HepG2 (cell line): ENCODE results near the gene MT1G. TPM values are rescaled to one million over a fixed set of nuclear protein-coding genes. Genes with fewer than 3 reads are reported as not detected.

Experiments used
- ATAC-seq: fragments of 200-7000 bp; cut with Tn5 transposase; 3 replicates; pipeline ENCODE4 v1.9.1; 2020; ENCODE audit warnings: mild to moderate bottlenecking, moderate library complexity
- BruUV-seq: library from RNA; stranded (reverse); fragments of 400-500 nt; replicated peaks from 2 replicates; lab custom pipeline; 2021; lab: Mats Ljungman, UMichigan
- CTCF ChIA-PET: fragments of 300-600 bp; formaldehyde crosslinking; extraction: SDS; loops from one replicate; lab custom pipeline; 2021; ENCODE audit warnings: low total read pairs, inconsistent platforms, low intra/inter-chr PET ratio; lab: Yijun Ruan, JAX
- POLR2A ChIA-PET: fragments of 350-600 bp; sonication (Branson Sonifier 250); formaldehyde crosslinking; loops from one replicate; lab custom pipeline; 2020; ENCODE audit warnings: antibody characterized with exemption, inconsistent platforms; lab: Yijun Ruan, JAX
- DNase-seq: peaks from one replicate; pipeline ENCODE4 v3.0.0-alpha.2; 2015; ENCODE audit warnings: low spot score
- FAIRE-seq: peaks from 3 replicates; lab custom pipeline; 2011; peaks lifted over from hg19 to GRCh38; lab: Jason Lieb, UNC
- H2AFZ ChIP-seq: one replicate; pipeline ENCODE4 v1.6.1; 2011; ENCODE audit warnings: low read length, inconsistent platforms
- H3K27ac ChIP-seq: fragments of 300-600 bp; 3 replicates; pipeline ENCODE4 v1.8.0; 2011; ENCODE audit warnings: mixed run types, mild to moderate bottlenecking, mixed read lengths, low read length, inconsistent platforms; ENCODE audit not compliant: insufficient read depth; ENCODE audit errors: extremely low read length
- H3K27me3 ChIP-seq, 2 experiments: fragments of 200-600 bp in 1 of 2; 2 replicates in 1 of 2; 3 replicates in 1 of 2; pipeline versions ENCODE4 v1.6.0 to v1.8.0; 2011; ENCODE audit warnings: low read length in 2 of 2, mild to moderate bottlenecking in 2 of 2, moderate library complexity in 2 of 2, inconsistent platforms in 1 of 2; ENCODE audit not compliant: insufficient read depth in 2 of 2, control insufficient read depth in 1 of 2
- H3K36me3 ChIP-seq, 2 experiments: fragments of 200-600 bp in 1 of 2; replicated peaks in 1 of 2; 2 replicates in 1 of 2; 3 replicates in 1 of 2; pipeline versions ENCODE4 v1.5.1 to v1.8.0; 2011; ENCODE audit warnings: low read length in 2 of 2, inconsistent platforms in 1 of 2; ENCODE audit not compliant: insufficient read depth in 2 of 2, control insufficient read depth in 1 of 2
- H3K4me1 ChIP-seq: 2 replicates; pipeline ENCODE4 v1.5.1; 2012; ENCODE audit warnings: low read length, inconsistent platforms; ENCODE audit not compliant: insufficient read depth
- H3K4me2 ChIP-seq: 2 replicates; pipeline ENCODE4 v1.6.0; 2011; ENCODE audit warnings: low read depth, low read length, inconsistent platforms
- H3K4me3 ChIP-seq, 3 experiments: fragments of 200-600 bp in 1 of 3; sonication (generic), shearing (Covaris generic) in 1 of 3; replicated peaks in 1 of 3; 2 replicates each; pipeline ENCODE4 v1.5.1; 2011 to 2016; ENCODE audit warnings: low read length in 3 of 3, inconsistent platforms in 2 of 3, low read depth in 2 of 3, mild to moderate bottlenecking in 2 of 3, control low read depth in 1 of 3, mixed read lengths in 1 of 3; ENCODE audit not compliant: insufficient read depth in 1 of 3
- H3K79me2 ChIP-seq: one replicate; pipeline ENCODE4 v1.6.1; 2011; ENCODE audit warnings: low read length, inconsistent platforms; ENCODE audit not compliant: insufficient read depth
- H3K9ac ChIP-seq: 2 replicates; pipeline ENCODE4 v1.6.0; 2011; ENCODE audit warnings: mild to moderate bottlenecking, low read depth, low read length, inconsistent platforms; ENCODE audit not compliant: insufficient read depth
- H3K9me3 ChIP-seq: 2 replicates; pipeline ENCODE4 v1.5.1; 2012; ENCODE audit warnings: mild to moderate bottlenecking, low read length
- H4K20me1 ChIP-seq: 2 replicates; pipeline ENCODE4 v1.6.0; 2011; ENCODE audit warnings: inconsistent platforms, mild to moderate bottlenecking, low read length, moderate library complexity; ENCODE audit not compliant: insufficient read depth
- FLYWCH1 ChIP-seq: sonication (generic); formaldehyde crosslinking; IDR thresholded peaks from 2 replicates; pipeline ENCODE4 v1.8.1; 2023; ENCODE audit warnings: mild to moderate bottlenecking, missing genetic modification reagents
- HMGA1 ChIP-seq: sonication (generic); formaldehyde crosslinking; conservative IDR thresholded peaks from 2 replicates; pipeline ENCODE4 v1.4.0; 2020; ENCODE audit warnings: missing genetic modification reagents
- HNF4A ChIP-seq: sonication (generic); formaldehyde crosslinking; IDR thresholded peaks from 2 replicates; pipeline ENCODE4 v1.4.0; 2020; ENCODE audit warnings: missing genetic modification reagents
- JDP2 ChIP-seq: sonication (generic); formaldehyde crosslinking; IDR thresholded peaks from 2 replicates; pipeline ENCODE4 v1.8.1; 2022; ENCODE audit warnings: missing genetic modification reagents, borderline replicate concordance
- NFE2L1 ChIP-seq: sonication (generic); formaldehyde crosslinking; IDR thresholded peaks from 2 replicates; pipeline ENCODE4 v1.4.0; 2020; ENCODE audit warnings: missing genetic modification reagents, mild to moderate bottlenecking, borderline replicate concordance
- PLRG1 ChIP-seq: fragments of 450-650 bp; conservative IDR thresholded peaks from 2 replicates; pipeline ENCODE4 v1.6.1; 2016
- POLR2A ChIP-seq, 2 experiments: IDR thresholded peaks; 2 replicates each; pipeline ENCODE4 v1.6.1; 2011; ENCODE audit warnings: low read depth in 2 of 2, low read length in 2 of 2, mild to moderate bottlenecking in 1 of 2, moderate library complexity in 1 of 2; ENCODE audit not compliant: insufficient read depth in 1 of 2
- RBFOX2 ChIP-seq: fragments of 200-400 bp; formaldehyde crosslinking; IDR thresholded peaks from 2 replicates; pipeline ENCODE4 v1.6.1; 2017; ENCODE audit warnings: low read depth, mild to moderate bottlenecking, low read length
- REPIN1 ChIP-seq: sonication (generic); formaldehyde crosslinking; IDR thresholded peaks from 2 replicates; pipeline ENCODE4 v1.8.0; 2022; ENCODE audit warnings: missing genetic modification reagents, low read depth, mild to moderate bottlenecking, borderline replicate concordance
- SP2 ChIP-seq: sonication (generic); formaldehyde crosslinking; IDR thresholded peaks from 2 replicates; pipeline ENCODE4 v1.5.1; 2020; ENCODE audit warnings: mild to moderate bottlenecking, missing genetic modification reagents
- TBL1XR1 ChIP-seq: fragments of 150-350 bp; IDR thresholded peaks from 2 replicates; pipeline ENCODE4 v1.6.1; 2014; ENCODE audit warnings: borderline replicate concordance, low read length; ENCODE audit not compliant: partially characterized antibody
- TBX3 ChIP-seq: fragments of 450-650 bp; IDR thresholded peaks from 2 replicates; pipeline ENCODE4 v1.6.1; 2017; ENCODE audit warnings: antibody characterized with exemption, mild to moderate bottlenecking, inconsistent platforms, borderline replicate concordance
- ZBTB1 ChIP-seq: sonication (generic); formaldehyde crosslinking; IDR thresholded peaks from 2 replicates; pipeline ENCODE4 v1.4.0; 2020; ENCODE audit warnings: missing genetic modification reagents, borderline replicate concordance
- ZNF232 ChIP-seq: sonication (generic); formaldehyde crosslinking; IDR thresholded peaks from 2 replicates; pipeline ENCODE4 v1.4.0; 2020; ENCODE audit warnings: missing genetic modification reagents, borderline replicate concordance
- ZNF441 ChIP-seq: sonication (generic); formaldehyde crosslinking; IDR thresholded peaks from 2 replicates; pipeline ENCODE4 v1.7.0; 2021; ENCODE audit warnings: missing genetic modification reagents, borderline replicate concordance
- ZNF451 ChIP-seq: sonication (generic); formaldehyde crosslinking; IDR thresholded peaks from 2 replicates; pipeline ENCODE4 v1.5.0; 2020; ENCODE audit warnings: mild to moderate bottlenecking, missing genetic modification reagents
- ZNF7 ChIP-seq: IDR thresholded peaks from 2 replicates; pipeline ENCODE4 v1.6.1; 2016; ENCODE audit warnings: missing biosample characterization, missing genetic modification reagents
- ZNF776 ChIP-seq: sonication (generic); formaldehyde crosslinking; IDR thresholded peaks from 2 replicates; pipeline ENCODE4 v1.4.0; 2020; ENCODE audit warnings: mild to moderate bottlenecking, missing genetic modification reagents
- ZSCAN12 ChIP-seq: sonication (generic); formaldehyde crosslinking; IDR thresholded peaks from 2 replicates; pipeline ENCODE4 v1.9.0; 2021; ENCODE audit warnings: mild to moderate bottlenecking, missing genetic modification reagents
- WGBS: methylation state at CpG from one replicate; pipeline ENCODE4 v1.1.6; 2017; ENCODE audit warnings: low lambda C conversion rate; 5-methylcytosine and 5-hydroxymethylcytosine counted together
- in situ Hi-C: cut with HindIII; loops from 2 replicates; pipeline ENCODE4 v1.10.0; 2017; ENCODE audit warnings: low pct_unique_long_range_greater_than_20kb; ENCODE audit not compliant: extremely low pct_ligation_motif_present
- intact Hi-C: fragments of 100-400 bp; cut with micrococcal nuclease; formaldehyde crosslinking; loops from one replicate; pipeline ENCODE4 v1.10.0; 2022; ENCODE audit not compliant: unreplicated experiment
- polyA plus RNA-seq, 8 experiments: library from polyadenylated mRNA; depleted of rRNA in 3 of 8; stranded (reverse) in 7 of 8; unstranded in 1 of 8; fragments of >200 nt; fragmentation: Illumina TruSeq in 4 of 8; extraction: Trizol in 4 of 8; gene quantifications; 2 replicates each; pipeline versions ENCODE4 v1.2.1 to v1.2.3, GENCODE V29; 2011 to 2016; ENCODE audit warnings: low read depth in 4 of 8, missing spikeins in 1 of 8, mixed read lengths in 1 of 8; ENCODE audit not compliant: insufficient read depth in 1 of 8
- total RNA-seq, 5 experiments: library from RNA; depleted of rRNA; stranded (reverse); fragments of >200 nt; fragmentation: Illumina TruSeq; extraction: Trizol; gene quantifications; 2 replicates each; pipeline ENCODE4 v1.2.3, GENCODE V29; 2016; ENCODE audit warnings: low read depth in 1 of 5
- TF ChIP-seq, protein P1 (sequence below): IDR thresholded peaks from 2 replicates; pipeline ENCODE4 v1.6.1; 2016; ENCODE audit warnings: missing compliant biosample characterization, missing genetic modification reagents, borderline replicate concordance
- TF ChIP-seq, protein P2 (sequence below): IDR thresholded peaks from 2 replicates; pipeline ENCODE4 v1.6.1; 2012; ENCODE audit warnings: low read length, improper control_type of control experiment
- TF ChIP-seq, protein P3 (sequence below): IDR thresholded peaks from 2 replicates; pipeline ENCODE4 v1.6.1; 2016; ENCODE audit warnings: missing compliant biosample characterization, missing genetic modification reagents, borderline replicate concordance

The MT1G gene
- total and polyA plus RNA-seq, 2 of the 13 experiments (the other 11 are each of a cell fraction or from before 2014, with no cell fraction given): 3.6 to 377 TPM

DNA sequence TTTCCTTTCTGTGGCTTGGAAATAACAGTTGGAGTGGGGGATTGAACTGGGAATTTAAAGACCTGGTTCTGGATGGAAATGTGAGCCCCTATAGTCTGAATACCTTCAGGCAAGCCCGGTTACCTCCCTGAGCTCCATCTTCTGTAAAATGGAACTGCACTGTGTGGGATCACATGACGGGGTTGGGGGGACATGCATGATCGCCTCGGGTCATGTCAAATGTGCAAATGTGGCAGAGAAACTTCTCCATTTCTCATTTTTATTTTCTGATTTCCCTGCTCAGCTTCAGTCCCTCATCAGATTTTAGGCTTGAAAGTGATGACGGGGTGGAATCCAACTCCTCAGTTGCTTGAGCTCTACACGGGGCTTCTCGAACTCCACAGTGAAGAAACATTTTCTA lies 14.6 kb downstream of the MT1G start (continued):
- TF ChIP-seq, protein P1, sequence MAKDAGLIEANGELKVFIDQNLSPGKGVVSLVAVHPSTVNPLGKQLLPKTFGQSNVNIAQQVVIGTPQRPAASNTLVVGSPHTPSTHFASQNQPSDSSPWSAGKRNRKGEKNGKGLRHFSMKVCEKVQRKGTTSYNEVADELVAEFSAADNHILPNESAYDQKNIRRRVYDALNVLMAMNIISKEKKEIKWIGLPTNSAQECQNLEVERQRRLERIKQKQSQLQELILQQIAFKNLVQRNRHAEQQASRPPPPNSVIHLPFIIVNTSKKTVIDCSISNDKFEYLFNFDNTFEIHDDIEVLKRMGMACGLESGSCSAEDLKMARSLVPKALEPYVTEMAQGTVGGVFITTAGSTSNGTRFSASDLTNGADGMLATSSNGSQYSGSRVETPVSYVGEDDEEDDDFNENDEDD (CRISPR knock-in tag): no peak
- TF ChIP-seq HNF4A (no peak), JDP2 (CRISPR knock-in tag) (no peak), ZNF776 (no peak), SP2 (no peak), NFE2L1 (CRISPR knock-in tag) (no peak), TBL1XR1 (no peak)
- TF ChIP-seq, protein P2, sequence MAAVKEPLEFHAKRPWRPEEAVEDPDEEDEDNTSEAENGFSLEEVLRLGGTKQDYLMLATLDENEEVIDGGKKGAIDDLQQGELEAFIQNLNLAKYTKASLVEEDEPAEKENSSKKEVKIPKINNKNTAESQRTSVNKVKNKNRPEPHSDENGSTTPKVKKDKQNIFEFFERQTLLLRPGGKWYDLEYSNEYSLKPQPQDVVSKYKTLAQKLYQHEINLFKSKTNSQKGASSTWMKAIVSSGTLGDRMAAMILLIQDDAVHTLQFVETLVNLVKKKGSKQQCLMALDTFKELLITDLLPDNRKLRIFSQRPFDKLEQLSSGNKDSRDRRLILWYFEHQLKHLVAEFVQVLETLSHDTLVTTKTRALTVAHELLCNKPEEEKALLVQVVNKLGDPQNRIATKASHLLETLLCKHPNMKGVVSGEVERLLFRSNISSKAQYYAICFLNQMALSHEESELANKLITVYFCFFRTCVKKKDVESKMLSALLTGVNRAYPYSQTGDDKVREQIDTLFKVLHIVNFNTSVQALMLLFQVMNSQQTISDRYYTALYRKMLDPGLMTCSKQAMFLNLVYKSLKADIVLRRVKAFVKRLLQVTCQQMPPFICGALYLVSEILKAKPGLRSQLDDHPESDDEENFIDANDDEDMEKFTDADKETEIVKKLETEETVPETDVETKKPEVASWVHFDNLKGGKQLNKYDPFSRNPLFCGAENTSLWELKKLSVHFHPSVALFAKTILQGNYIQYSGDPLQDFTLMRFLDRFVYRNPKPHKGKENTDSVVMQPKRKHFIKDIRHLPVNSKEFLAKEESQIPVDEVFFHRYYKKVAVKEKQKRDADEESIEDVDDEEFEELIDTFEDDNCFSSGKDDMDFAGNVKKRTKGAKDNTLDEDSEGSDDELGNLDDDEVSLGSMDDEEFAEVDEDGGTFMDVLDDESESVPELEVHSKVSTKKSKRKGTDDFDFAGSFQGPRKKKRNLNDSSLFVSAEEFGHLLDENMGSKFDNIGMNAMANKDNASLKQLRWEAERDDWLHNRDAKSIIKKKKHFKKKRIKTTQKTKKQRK: no peak

DNA sequence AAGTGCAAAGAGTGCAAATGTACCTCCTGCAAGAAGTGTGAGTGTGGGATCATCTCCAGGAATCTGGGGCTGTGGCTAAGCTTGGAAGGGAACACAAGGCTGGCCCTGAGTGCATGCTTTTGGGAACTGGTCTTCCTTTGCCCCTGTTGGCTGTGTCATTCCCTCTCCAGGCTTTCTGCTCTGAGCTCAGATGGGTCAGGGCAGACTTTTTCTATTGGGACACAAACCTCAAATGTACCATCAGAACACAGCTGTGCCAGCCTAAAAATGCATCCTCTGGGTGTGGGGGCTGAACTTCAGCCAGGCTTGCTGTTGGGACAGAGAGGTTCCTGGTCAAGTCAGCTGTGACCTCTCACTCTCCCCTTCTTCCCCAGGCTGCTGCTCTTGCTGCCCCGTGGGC lies 15.3 kb downstream of the MT1G start:
- H3K4me3 ChIP-seq: no peak overlapping the region
- FAIRE-seq (no peak), ATAC-seq (no peak), DNase-seq (no peak)
- in situ Hi-C loops (no loop called here), intact Hi-C loops (loop anchor here (10.0 kb wide), 1 partner anchor 48 kb away; the partner anchor contains the start of gene MT2A)
- no peaks in the 10 kb centered on the region for H3K36me3 ChIP-seq
- no peak overlapping the region for H2AFZ ChIP-seq
- no peaks in the 10 kb centered on the region for H4K20me1 ChIP-seq
- no TSS peak for BruUV-seq
- no peak overlapping the region for H3K27ac ChIP-seq
- peaks cover 24% of the 10 kb centered on the region for H3K4me1 ChIP-seq
- H3K4me2 ChIP-seq: no peak overlapping the region
- POLR2A ChIA-PET: no interaction called here
- H3K79me2 ChIP-seq: no peaks in the 10 kb centered on the region
- 14% methylated on average over 1 of the region's 1 CpG for WGBS
- H3K27me3 ChIP-seq: peaks cover 2 to 28% of the 10 kb centered on the region in 2 experiments; a peak in 3 of 5 replicates
- H3K9me3 ChIP-seq: no peaks in the 10 kb centered on the region
- H3K9ac ChIP-seq: no peak overlapping the region
- CTCF ChIA-PET: no interaction called here
- TF ChIP-seq, protein P3, sequence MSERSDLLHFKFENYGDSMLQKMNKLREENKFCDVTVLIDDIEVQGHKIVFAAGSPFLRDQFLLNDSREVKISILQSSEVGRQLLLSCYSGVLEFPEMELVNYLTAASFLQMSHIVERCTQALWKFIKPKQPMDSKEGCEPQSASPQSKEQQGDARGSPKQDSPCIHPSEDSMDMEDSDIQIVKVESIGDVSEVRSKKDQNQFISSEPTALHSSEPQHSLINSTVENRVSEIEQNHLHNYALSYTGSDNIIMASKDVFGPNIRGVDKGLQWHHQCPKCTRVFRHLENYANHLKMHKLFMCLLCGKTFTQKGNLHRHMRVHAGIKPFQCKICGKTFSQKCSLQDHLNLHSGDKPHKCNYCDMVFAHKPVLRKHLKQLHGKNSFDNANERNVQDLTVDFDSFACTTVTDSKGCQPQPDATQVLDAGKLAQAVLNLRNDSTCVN: no peak
- no peak for TF ChIP-seq FLYWCH1 (CRISPR knock-in tag)
- TF ChIP-seq ZBTB1: no peak
- no peak for TF ChIP-seq RBFOX2
- no peak for TF ChIP-seq REPIN1
- TF ChIP-seq TBX3: no peak
- TF ChIP-seq PLRG1: no peak
- TF ChIP-seq ZSCAN12 (CRISPR knock-in tag): no peak
- TF ChIP-seq ZNF451 (CRISPR knock-in tag): no peak
- TF ChIP-seq ZNF7 (CRISPR knock-in tag): no peak
- TF ChIP-seq HMGA1 (CRISPR knock-in tag): no peak
- no peak for TF ChIP-seq ZNF441
- TF ChIP-seq ZNF232 (CRISPR knock-in tag): no peak
- no peak for TF ChIP-seq POLR2A (IDR thresholded peaks at IDR 0.05; ENCODE audit: insufficient read depth in 1 of 2, low read depth in 2 of 2, low read length in 2 of 2)
